PC-3 (cell line): ENCODE results near the gene MPPED1. TPM values are rescaled to one million over a fixed set of nuclear protein-coding genes. Genes with fewer than 3 reads are reported as not detected.

ENCODE experiments used
- ATAC-seq: fragments of 200-7000 bp; cut with Tn5 transposase; 2 replicates; pipeline ENCODE4 v1.9.1; 2020; ENCODE audit warnings: mild to moderate bottlenecking, moderate library complexity
- BruUV-seq: library from RNA; stranded (reverse); fragments of 400-500 nt; replicated peaks from 2 replicates; lab custom pipeline; 2021; lab: Mats Ljungman, UMichigan
- CTCF ChIA-PET: fragments of 300-600 bp; sonication (Branson Sonifier 250); formaldehyde crosslinking; loops from one replicate; lab custom pipeline; 2022; ENCODE audit warnings: antibody characterized with exemption; lab: Charles Lee
- POLR2A ChIA-PET: fragments of 300-600 bp; sonication (Branson Sonifier 250); formaldehyde crosslinking; loops from one replicate; lab custom pipeline; 2022; ENCODE audit warnings: antibody characterized with exemption; ENCODE audit not compliant: unreplicated experiment; lab: Charles Lee
- DNase-seq: peaks from one replicate; pipeline ENCODE4 v3.0.0-alpha.2; 2015
- H2AFZ ChIP-seq: fragments of 300-600 bp; sonication (generic); 2 replicates; pipeline ENCODE4 v1.6.0; 2016; ENCODE audit warnings: antibody characterized with exemption, low read length
- H3F3A ChIP-seq: fragments of 300-600 bp; sonication (generic); one replicate; pipeline ENCODE4 v1.6.0; 2017; ENCODE audit warnings: antibody characterized with exemption, low read length, control low read depth, mild to moderate bottlenecking; ENCODE audit not compliant: unreplicated experiment
- H3K27ac ChIP-seq: fragments of 300-600 bp; sonication (generic); 2 replicates; pipeline ENCODE4 v1.5.1; 2016; ENCODE audit warnings: mild to moderate bottlenecking, low read length
- H3K27me3 ChIP-seq: fragments of 300-600 bp; sonication (generic); 2 replicates; pipeline ENCODE4 v1.6.1; 2016; ENCODE audit warnings: low read length, mixed read lengths
- H3K36me3 ChIP-seq: fragments of 300-600 bp; sonication (generic); 2 replicates; pipeline ENCODE4 v1.6.1; 2016; ENCODE audit warnings: low read depth, mixed run types, low read length, mixed read lengths
- H3K4me1 ChIP-seq: fragments of 300-600 bp; sonication (generic); 2 replicates; pipeline ENCODE4 v1.5.1; 2016; ENCODE audit warnings: low read length; ENCODE audit not compliant: insufficient read depth
- H3K4me2 ChIP-seq: fragments of 300-600 bp; sonication (generic); 2 replicates; pipeline ENCODE4 v1.6.0; 2016; ENCODE audit warnings: low read length
- H3K4me3 ChIP-seq: fragments of 300-600 bp; sonication (generic); 2 replicates; pipeline ENCODE4 v1.5.1; 2016; ENCODE audit warnings: mild to moderate bottlenecking, low read length, mixed read lengths
- H3K79me2 ChIP-seq: fragments of 300-600 bp; sonication (generic); 2 replicates; pipeline ENCODE4 v1.6.1; 2017; ENCODE audit warnings: low read length, mixed read lengths
- H3K9ac ChIP-seq: fragments of 300-600 bp; sonication (generic); 2 replicates; pipeline ENCODE4 v1.6.0; 2016; ENCODE audit warnings: mild to moderate bottlenecking, low read length
- H3K9me2 ChIP-seq: fragments of 300-600 bp; sonication (generic); replicated peaks from 2 replicates; pipeline ENCODE4 v1.6.1; 2016; ENCODE audit warnings: mixed run types, low read length, mixed read lengths
- H3K9me3 ChIP-seq: fragments of 300-600 bp; sonication (generic); 2 replicates; pipeline ENCODE4 v1.6.1; 2016; ENCODE audit warnings: low read length, mixed read lengths
- H4K20me1 ChIP-seq: fragments of 300-600 bp; sonication (generic); 2 replicates; pipeline ENCODE4 v1.6.1; 2016; ENCODE audit warnings: low read length, mixed read lengths
- EZH2 ChIP-seq: fragments of 300-600 bp; sonication (generic); IDR thresholded peaks from one replicate; pipeline ENCODE4 v1.6.1; 2017; ENCODE audit warnings: antibody characterized with exemption, mild to moderate bottlenecking, low read length; ENCODE audit not compliant: unreplicated experiment
- EZH2phosphoT487 ChIP-seq: fragments of 300-600 bp; sonication (generic); IDR thresholded peaks from 2 replicates; pipeline ENCODE4 v1.6.1; 2018; ENCODE audit warnings: mild to moderate bottlenecking, antibody characterized with exemption, low read length, borderline replicate concordance
- intact Hi-C: fragments of 100-400 bp; cut with micrococcal nuclease; formaldehyde crosslinking; loops from 2 replicates; pipeline ENCODE4 v1.9.0; 2023
- total RNA-seq: library from RNA; depleted of rRNA; stranded (reverse); fragments of >200 nt; gene quantifications from 2 replicates; pipeline ENCODE4 v1.2.3, GENCODE V29; 2014
- TF ChIP-seq, protein P1 (sequence below): fragments of 300-600 bp; sonication (generic); conservative IDR thresholded peaks from 2 replicates; pipeline ENCODE4 v1.5.1; 2017; ENCODE audit warnings: antibody characterized with exemption, low read depth, mild to moderate bottlenecking, low read length

Gene MPPED1
- total RNA-seq, 1 experiment from 2014 or later, result not detected

DNA sequence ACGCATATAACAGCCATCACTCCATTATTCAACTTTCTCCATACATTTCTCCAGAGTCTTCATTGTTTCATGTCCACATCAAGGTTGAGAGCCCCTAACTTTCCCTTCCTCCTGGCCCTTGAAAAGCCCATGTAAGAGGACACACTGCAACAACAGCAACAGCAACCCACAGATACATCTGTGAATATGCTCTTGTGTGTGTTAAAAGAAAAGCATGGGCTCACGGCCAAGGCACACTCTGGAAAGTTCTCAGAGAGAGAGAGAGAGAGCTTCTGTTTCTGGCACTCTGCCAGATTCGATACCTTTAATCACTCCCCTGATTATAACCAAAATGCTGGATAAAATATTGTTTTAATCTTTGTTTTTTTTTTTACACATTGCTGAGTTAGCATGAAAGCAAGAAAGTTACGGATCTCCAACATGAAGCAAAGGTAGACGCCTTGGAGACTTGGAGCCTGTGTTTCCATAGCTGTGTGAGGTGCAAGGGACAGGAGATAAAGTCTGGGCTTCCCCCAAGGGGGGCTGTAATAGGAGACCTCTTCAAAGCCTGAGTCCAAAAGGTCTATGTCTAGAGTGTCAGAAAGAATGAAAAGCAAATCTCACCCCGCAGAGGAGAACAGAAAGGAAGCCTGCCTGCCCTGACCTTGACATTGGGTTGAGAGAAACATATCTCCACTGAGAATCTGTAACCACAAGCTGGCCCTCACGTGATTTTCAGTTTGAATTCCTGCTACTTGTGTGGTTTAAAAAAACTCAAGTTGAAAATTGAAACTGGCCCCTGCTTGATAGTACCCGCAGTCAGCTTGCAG, 33.7 kb upstream of the MPPED1 start:
- TF ChIP-seq, protein P1, sequence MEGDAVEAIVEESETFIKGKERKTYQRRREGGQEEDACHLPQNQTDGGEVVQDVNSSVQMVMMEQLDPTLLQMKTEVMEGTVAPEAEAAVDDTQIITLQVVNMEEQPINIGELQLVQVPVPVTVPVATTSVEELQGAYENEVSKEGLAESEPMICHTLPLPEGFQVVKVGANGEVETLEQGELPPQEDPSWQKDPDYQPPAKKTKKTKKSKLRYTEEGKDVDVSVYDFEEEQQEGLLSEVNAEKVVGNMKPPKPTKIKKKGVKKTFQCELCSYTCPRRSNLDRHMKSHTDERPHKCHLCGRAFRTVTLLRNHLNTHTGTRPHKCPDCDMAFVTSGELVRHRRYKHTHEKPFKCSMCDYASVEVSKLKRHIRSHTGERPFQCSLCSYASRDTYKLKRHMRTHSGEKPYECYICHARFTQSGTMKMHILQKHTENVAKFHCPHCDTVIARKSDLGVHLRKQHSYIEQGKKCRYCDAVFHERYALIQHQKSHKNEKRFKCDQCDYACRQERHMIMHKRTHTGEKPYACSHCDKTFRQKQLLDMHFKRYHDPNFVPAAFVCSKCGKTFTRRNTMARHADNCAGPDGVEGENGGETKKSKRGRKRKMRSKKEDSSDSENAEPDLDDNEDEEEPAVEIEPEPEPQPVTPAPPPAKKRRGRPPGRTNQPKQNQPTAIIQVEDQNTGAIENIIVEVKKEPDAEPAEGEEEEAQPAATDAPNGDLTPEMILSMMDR, result no peak
- no peak for TF ChIP-seq EZH2phosphoT487
- no peak for TF ChIP-seq EZH2
- H3K27ac ChIP-seq, result no peak overlapping the region
- intact Hi-C loops, result no loop called here
- H3K4me3 ChIP-seq, result no peak overlapping the region
- BruUV-seq, result no TSS peak
- H4K20me1 ChIP-seq, result no peaks in the 10 kb centered on the region
- no peak overlapping the region for H3K4me2 ChIP-seq
- no peaks in the 10 kb centered on the region for H3K9me2 ChIP-seq
- H3K36me3 ChIP-seq, result no peaks in the 10 kb centered on the region
- H3K79me2 ChIP-seq, result no peaks in the 10 kb centered on the region
- H3K4me1 ChIP-seq, result no peaks in the 10 kb centered on the region
- ATAC-seq (no peak), DNase-seq (no peak)
- H3K27me3 ChIP-seq, result peaks cover 43% of the 10 kb centered on the region
- H3K9me3 ChIP-seq, result no peaks in the 10 kb centered on the region
- CTCF ChIA-PET, result no interaction called here
- POLR2A ChIA-PET, result interaction anchor here (0.7 kb wide), 1 partner anchor 28 kb away, joined by 8 read pairs; no protein-coding TSS in a partner anchor
- H2AFZ ChIP-seq, result no peak overlapping the region
- no peaks in the 10 kb centered on the region for H3F3A ChIP-seq
- no peak overlapping the region for H3K9ac ChIP-seq

DNA sequence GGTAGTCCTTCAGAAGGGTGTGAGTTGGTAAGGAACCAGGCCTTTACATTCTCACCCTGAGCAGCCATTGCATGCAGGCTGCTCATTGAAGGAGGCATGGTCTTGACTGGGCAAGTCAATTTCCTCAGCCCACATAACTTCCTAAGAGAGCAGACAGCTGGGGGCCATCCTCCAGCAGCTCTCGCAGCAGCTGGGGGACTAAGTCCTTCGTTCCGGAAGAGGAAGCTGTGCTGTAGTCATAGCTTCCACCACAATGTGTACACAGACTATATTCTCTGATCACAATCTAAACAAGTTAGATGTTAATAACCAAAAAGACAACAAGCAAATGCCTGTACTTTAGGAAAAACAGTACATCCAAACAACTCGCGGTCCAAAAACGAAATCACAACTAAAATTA, 30.1 kb upstream of the MPPED1 start:
- Histone ChIP-seq H3F3A (no peaks in the 10 kb centered on the region), H3K4me2 (no peak overlapping the region), H2AFZ (no peak overlapping the region), H3K36me3 (no peaks in the 10 kb centered on the region), H3K9me2 (no peaks in the 10 kb centered on the region), H3K27me3 (peaks cover 40% of the 10 kb centered on the region), H3K79me2 (no peaks in the 10 kb centered on the region), H4K20me1 (no peaks in the 10 kb centered on the region), H3K27ac (no peak overlapping the region), H3K4me1 (no peaks in the 10 kb centered on the region), H3K9me3 (no peaks in the 10 kb centered on the region), H3K4me3 (no peak overlapping the region), H3K9ac (no peak overlapping the region)
- no peak for ATAC-seq
- intact Hi-C loops, result no loop called here
- no peak for DNase-seq
- no TSS peak for BruUV-seq
- CTCF ChIA-PET, result interaction anchor here (0.6 kb wide), 1 partner anchor 158 kb away, joined by 3 read pairs; no protein-coding TSS in a partner anchor
- POLR2A ChIA-PET, result no interaction called here
- TF ChIP-seq, protein P1, result no peak
- no peak for TF ChIP-seq EZH2phosphoT487
- no peak for TF ChIP-seq EZH2

DNA sequence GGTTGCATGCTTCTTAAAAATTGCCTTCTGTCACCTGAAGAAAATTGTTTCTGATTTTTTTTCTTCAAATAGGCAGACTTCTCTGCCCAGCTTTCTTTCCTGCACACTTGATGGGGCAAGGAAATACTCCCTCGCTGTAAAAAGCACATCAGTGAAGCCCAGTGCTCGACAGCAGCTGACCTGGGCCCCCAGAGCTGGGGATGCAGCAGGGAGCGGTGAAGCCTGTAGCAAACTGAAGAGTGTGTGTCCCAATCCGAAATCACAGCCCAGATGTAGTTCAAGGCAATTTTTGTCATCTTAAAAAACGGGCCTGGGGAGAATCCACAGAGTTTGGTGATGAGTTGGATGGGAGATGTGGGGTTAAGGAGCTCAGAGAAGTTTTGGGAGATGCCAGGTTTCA, 27.0 kb upstream of the MPPED1 start:
- DNase-seq (no peak), ATAC-seq (no peak)
- CTCF ChIA-PET, result interaction anchor here (0.5 kb wide), 1 partner anchor 1265 kb away, joined by 5 read pairs; no protein-coding TSS in a partner anchor
- no peaks in the 10 kb centered on the region for H3F3A ChIP-seq
- H2AFZ ChIP-seq, result no peak overlapping the region
- H3K27me3 ChIP-seq, result peaks cover 26% of the 10 kb centered on the region; the same call in 1 of the 2 replicates
- H3K4me2 ChIP-seq, result no peak overlapping the region
- no peak for TF ChIP-seq EZH2phosphoT487
- BruUV-seq, result no TSS peak
- no peak overlapping the region for H3K27ac ChIP-seq
- no peaks in the 10 kb centered on the region for H3K9me2 ChIP-seq
- POLR2A ChIA-PET, result no interaction called here
- H3K9ac ChIP-seq, result no peak overlapping the region
- H3K9me3 ChIP-seq, result no peaks in the 10 kb centered on the region
- no peaks in the 10 kb centered on the region for H4K20me1 ChIP-seq
- H3K36me3 ChIP-seq, result no peaks in the 10 kb centered on the region
- intact Hi-C loops, result loop anchor here (5.0 kb wide), 1 partner anchor 442 kb away; no protein-coding TSS in a partner anchor
- H3K4me3 ChIP-seq, result no peak overlapping the region
- no peaks in the 10 kb centered on the region for H3K4me1 ChIP-seq
- H3K79me2 ChIP-seq, result no peaks in the 10 kb centered on the region
